Activated CD4-positive, alpha-beta T cell treated with anti-CD3 and anti-CD28 coated beads, Interleukin-2, Interleukin-6, amounts not matched to agents 100 ng/mL and 50 ng/mL, durations not matched to agents 16 hours and 8 hours (primary cell): Measurements from ENCODE around the gene JSRP1.

Source experiments
- DNase-seq: peaks from one replicate; pipeline ENCODE4 v3.0.0-alpha.2; 2020

JSRP1 gene, protein sequence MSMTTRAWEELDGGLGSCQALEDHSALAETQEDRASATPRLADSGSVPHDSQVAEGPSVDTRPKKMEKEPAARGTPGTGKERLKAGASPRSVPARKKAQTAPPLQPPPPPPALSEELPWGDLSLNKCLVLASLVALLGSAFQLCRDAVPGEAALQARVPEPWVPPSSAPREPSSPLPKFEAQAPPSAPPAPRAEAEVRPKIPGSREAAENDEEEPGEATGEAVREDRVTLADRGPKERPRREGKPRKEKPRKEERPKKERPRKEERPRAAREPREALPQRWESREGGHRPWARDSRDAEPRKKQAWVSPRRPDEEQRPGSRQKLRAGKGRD

DNA sequence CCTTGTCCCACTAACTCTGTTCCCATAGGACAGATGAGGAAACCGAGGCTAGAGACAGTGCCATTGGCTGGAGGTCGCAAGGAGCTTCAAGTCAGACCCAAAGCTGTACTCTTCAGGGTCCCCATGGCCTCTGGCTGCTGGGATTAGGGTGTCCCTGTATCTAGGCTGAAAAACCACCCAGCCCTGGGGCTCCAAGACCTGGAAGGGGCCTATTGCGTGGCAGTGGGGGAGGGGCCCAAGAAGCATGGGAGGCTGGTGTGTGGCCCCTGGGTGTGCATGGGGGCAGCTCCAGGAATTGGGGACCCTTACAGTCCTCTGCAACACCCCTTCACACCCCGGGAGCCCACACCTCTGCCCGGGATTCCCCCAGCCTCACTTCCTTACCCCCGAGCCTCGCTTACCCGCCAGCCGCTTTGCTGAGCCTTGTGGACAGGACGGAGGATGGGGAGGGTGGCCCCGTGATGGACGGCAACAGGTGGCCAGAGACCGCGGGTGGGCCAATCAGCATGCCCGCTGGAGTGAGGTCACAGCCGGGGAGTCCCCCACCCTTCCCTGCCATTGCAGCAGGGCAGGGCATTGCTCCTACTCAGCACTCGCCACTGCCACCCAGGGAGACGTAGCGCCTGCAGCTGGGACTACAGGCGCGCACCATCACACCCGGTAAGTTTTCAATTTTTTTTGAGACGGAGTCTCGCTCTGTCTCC lies at the start of gene JSRP1:
Gene JSRP1, minus strand, starts transcription at position 436 of the 704 bp plus-strand sequence. CDS start 1,103 bp downstream, outside the sequence.
- DNase-seq, result no peak

DNA sequence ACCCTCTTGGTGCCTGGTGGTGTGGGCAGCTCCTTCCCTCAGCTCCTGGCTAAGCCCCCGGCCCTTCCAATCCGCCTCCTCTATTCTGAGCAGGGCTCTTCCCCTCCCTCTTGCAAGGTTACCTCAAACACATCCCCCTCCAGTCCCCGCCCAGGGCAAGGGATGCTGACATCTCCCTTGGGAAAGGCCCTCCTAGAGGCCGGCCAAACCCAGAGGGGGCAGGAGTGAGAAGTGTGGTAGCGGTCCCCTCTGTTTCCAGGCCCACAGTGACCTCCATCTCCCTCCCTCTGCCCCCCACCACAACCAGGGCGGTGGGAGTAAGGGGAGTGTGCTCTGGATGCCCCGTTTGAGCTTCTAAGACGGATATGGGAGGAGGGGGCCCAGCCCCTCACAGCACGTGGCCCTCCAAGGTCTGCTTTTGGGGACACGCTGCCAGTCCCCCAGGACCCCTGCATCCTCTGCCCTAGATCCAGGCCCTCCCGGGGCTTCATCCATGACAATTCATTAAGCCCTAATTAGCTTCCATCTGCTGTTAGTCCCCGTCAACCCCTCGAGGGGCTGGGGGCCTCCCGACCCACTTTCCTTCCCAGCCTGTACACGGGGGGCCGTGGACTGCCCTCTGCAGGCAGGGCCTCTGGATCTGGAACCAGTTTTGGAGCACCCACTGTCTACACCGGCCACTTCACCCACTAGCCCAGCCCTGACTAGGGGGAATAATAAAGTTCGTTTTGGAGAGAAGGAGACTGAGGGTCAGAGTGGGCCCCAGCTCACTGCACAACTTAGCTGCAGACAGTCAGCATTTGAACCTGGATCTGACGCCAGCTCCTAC lies 49.4 kb upstream of the JSRP1 start:
- DNase-seq, result no peak

DNA sequence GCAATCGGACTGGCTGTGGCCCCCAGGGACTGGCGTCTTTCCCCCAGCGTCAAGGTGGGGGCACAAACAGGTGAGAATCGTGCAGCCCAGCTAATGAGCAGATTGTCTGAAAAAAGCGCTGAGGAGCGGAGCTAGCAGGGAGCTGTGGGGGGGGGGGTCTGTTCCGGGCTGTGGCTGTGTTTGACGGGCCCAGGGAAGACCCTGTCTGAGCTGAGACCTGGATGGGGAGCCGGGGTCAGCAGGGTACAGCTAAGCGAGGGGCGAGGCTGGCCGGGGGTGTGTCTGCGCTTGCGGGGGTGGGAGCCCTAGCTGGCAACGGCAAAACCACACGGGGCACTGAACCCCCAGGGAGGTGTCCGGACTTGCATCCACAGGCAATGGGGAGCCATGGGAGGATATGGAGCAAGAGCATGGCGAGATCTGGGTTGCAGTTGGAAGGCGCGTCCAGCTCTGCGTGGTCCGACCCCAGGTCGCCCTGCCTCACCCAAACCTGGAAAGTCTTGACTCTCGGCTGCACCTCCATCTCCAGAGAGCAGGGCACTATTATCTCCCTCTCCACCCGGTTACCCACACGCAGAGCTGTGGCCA lies 47.1 kb upstream of the JSRP1 start:
- no peak for DNase-seq

DNA sequence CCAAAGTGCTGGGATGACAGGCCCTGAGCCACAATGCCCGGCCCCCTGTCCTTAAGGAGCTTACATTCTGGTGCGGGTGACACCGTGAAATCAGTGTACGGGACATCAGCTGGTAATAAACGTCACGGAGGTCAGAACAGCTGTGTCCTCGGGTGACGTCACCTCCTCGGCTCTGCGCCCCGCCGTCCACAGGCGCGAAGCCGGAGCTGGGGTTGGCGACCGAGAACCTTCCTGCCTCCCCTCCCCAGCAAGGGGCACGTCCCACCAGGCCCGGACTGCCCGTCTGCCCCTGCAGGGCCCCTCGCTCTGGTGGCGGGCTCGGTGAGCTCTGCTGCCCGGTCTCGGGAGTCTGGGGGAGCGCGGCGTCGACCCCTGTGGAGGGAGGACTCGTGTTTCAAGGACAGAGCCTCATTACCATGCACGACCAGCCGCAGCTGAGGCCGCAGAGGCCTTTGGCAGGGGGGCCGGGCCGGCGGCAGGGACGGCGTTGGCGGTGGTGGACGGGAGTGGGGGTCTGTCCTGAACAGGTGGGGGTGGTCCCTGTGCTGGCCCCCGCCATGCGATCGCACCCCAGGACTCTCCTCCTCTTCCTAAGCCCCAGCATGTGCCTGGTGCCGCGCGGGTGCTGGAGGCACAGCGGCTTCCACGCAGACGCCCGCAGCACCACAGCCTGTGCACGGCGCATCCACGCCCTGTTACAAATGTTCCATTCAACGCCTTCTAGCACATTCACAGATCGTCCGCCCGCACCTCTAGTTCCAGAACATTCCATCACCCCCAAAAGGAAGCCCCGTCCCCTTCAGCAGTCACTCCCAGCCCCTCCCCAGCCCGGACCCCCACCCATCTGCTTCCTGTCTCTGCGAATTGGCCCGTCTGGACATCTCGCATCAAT lies 46.3 kb upstream of the JSRP1 start:
- DNase-seq, result no peak

DNA sequence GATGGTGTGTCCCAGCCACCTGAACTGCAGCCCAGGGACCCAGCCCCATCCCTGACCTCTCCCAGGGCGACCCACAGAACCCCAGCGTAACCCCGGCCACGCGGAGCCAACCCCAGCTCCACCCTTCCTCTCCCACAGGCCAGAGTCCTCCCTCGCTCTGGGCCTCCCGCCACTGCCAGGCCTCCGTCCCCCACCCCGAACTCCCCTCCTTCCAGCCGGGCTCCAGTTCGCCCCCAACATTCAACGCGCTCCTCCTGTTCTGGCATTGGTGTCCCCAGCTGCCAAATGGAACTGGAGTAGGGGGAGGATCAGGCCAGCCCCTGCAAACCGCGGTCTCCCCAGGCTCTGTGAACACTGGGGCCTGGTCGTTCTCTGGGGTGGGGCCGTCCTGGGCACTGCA lies 44.3 kb upstream of the JSRP1 start:
- DNase-seq, result no peak

DNA sequence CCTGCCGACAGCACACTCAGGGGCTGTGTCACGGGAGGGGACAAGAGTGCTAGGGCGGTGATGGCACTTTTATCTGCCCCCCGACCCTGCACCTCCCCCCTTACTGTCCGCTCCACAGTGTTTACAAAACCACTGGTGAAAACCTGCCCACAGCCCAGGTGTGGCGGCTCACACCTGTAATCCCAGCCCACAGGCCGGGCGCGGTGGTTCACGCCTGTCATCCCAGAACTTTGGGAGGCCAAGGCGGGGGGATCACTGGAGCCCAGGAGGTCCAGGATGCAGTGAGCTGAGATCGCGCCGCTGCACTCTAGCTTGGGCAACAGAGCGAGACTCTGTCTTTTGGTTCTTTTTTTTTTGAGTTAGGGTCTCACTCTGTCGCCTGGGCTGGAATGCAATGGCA lies 39.9 kb upstream of the JSRP1 start:
- no peak for DNase-seq

DNA sequence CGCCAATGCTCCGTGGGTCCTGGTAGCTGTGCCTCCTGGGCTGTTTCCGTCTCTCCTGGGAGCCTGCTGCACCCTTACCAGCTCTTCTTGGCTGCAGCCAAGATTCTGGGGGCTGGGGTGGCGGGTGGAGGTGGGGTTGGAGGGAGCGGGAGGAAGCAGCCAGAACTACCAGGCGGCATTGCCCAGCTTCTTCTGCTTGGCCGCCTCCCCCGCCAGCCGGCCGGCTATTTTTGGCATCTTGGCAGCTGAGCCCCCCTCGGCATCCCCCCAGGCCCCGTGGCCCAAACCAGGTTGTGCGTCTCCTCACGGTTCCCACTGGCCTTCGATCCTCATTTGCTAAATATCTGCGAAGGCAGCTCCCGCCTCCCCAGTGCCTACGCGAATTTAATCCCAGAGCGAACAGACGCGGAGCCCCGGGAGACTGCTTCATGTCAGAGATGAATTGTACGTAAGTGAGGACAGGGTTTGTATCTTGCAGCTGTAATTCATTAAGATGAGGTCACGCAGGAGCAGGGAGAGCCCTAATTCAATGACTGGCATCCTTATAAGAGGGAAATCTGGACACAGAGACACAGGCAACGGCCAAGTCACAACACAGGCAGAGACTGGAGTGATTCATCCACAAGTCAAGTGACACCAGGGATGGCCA lies 38.6 kb upstream of the JSRP1 start:
- no peak for DNase-seq

DNA sequence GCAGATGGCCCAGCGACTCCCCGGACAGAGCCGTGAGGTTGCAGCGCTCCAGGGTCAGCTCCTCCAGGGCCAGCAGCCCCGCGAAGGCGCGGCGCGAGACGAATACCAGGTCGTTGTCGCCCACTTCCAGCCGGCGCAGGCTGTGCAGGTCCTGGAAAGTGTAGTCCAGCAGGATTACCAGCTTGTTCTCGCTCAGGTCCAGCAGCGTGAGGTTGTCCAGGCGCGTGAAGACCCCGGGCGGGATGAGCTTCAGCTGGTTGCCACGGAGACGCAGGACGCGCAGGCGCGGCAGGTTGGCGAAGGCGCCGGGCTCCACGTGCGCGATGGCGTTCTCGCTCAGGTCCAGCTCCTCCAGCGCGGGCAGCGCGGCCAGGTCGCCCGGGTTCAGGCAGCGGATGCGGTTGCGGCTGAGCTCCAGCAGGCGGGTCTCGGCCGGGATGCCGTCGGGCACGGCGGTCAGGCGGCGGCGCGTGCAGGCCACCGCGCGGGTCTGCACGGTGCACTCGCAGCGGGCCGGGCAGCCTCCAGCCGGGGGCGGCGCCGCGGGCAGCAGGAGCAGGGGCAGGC lies 35.1 kb upstream of the JSRP1 start:
- no peak for DNase-seq

DNA sequence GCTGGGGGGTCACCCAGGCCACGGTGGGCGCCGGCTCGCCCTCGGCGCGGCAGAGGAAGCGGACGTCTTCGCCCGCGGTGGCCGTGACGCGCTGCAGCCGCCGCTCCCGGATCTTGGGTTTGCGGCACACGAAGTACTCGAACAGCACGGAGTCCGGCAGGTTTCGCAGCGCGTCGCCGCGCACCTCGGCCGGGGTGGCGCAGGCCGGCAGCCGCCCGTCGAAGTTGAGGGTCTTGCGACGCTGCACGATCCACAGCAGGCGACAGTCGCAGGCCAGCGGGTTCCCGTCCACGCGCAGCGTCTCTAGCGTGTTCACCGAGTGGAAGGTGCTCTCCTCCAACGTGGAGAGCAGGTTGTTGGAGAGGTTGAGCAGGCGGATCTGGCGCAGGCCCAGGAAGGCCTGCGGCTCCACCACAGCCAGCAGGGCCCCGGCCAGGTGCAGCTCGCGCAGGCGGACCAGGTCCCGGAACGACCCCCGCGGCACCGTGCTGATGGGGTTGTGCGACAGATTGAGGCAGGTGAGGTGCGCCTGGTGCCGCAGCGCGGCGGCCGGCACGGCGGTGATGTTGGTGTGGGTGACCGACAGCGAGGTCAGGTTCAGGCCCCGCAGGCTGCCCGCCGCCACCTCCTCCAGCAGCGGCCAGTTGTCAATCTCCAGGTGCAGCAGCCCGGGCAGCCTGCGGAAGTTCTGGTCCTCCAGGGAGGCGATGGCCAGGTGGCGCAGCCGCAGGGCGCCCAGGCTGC lies 34.4 kb upstream of the JSRP1 start:
- DNase-seq, result no peak

DNA sequence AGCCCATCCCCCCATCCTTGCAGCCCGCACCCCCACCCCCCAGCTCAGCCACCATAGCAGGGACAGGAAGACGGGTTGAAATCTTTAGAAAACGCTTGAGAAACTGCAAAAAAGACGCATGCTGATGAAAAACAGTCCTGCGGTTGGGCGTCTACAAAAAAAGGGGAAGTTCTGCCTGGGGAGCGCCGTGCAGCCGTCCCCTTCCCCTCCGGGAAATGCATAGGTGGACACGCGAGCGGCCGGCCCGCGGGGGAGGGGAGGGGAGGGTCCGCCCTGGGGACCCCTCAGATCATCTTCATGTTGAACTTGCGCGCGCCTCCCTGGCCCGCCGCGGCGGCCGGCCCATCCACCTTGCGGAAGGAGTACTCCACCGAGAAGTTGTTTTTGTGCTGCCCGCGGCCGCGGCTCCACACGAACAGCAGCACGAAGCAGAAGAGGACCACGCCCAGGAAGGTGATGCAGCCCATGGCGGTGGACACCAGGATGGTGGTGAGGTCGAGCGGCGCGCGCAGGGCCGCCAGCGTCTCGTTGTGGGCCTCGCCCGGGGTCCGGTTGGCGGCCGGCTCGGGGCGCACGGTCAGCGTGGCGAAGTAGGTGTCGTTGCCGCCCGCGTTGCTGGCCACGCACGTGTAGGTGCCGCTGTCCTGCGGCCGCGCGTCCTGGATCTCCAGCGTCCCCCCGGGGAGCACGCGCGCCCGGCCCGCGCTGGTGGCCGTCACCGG lies 33.7 kb upstream of the JSRP1 start:
- peak; percentile 64 for DNase-seq

DNA sequence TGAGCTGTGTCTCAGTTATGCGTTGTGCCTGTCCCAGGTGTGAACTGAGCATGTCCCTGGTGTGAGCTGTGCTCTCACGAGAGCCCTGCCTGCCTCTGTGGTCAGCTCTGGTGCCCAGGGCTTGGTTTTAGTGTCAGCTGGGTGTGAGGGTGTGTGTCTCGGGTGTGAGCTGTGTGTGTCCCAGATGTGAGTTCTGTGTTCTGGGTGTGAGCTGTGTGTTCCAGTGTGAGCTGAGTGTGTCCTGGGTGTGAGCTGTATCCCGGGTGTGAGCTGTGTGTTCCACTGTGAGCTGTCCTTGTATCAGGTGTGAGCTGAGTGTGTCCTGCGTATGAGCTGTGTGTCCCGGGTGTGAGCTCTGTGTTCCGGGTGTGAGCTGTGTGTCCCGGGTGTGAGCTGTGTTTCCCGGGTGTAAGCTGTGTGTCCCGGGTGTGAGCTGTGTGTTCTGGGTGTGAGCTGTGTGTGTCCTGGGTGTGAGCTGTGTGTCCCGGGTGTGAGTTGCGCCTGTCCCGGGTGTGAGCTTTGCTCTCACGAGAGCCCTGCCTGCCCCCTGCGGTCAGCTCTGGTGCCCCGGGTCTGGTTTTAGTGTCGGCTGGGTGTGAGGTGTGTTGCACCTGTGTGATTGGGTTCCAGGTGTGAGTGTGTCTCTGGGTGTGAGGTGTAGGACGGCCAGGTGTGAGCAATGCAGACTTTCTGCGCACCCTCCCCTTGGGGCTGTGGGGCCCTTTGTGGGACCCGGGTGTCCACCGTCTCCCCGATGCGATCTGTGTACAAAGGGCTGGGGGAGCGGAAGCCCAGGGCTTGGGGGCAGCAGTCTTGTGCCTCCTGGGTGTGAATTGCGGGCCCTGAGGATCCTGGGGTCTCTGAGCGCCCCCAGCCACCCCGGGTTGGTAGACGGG lies 32.8 kb upstream of the JSRP1 start:
- DNase-seq, result no peak

DNA sequence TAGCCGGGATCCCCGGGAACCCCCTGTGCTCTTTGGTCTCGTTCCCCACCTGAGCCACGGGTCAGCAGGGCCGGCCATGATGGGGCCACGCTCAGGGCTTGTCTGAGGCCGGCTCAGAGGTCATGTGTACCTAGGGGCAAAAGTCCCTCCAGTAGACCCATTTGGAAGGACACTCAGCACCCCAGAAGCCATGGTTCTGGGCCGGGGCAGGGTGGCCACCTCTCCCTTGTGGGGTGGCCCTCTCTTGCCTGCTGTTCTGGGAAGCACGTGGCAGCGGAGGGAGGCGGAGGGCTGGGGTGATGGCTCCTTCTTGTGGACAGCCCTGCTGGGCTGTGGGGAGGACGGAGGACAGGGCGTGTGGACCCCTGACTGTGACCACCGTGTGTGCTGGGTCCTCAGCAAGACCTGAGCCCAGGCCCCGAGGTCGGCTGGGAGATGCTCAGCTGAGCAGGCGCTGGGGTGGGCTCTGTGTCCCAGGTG lies 32.2 kb upstream of the JSRP1 start:
- no peak for DNase-seq

DNA sequence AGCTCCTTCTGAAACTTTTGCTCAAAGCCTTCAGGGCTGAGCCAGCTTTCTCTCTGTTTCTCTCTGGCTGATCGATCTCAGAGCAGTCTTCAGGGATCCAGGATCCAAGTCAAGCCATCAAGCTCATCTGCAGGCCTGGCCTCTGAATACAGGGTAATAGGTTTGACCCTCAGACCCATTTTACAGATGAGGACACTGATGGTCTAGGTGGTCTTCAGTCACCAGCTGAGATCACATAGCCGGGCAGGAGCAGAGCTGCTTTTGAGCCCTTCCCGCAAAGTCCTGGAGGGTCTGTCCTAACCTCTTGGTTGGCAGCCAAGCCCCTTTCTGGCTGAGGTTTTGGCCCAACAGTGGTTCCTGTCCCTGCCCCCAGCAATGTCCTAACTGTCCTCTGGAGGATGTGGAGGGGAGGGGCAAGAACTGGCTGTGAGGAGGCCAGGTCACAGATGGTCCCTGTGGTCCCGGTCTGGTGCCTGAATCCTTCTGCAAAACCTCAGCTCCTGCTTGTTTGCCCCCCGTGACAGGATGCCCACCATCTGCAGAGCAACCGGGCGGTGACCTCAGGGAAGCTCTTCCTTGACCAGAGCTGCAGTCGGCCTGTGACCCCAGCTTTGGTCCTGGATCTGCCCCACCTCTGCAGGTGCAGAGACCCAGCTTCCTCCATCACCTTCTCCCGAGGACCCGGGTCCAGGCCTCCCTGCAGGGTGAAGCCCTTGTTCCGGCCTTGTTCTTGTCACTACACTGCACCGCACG lies 31.5 kb upstream of the JSRP1 start:
- no peak for DNase-seq

DNA sequence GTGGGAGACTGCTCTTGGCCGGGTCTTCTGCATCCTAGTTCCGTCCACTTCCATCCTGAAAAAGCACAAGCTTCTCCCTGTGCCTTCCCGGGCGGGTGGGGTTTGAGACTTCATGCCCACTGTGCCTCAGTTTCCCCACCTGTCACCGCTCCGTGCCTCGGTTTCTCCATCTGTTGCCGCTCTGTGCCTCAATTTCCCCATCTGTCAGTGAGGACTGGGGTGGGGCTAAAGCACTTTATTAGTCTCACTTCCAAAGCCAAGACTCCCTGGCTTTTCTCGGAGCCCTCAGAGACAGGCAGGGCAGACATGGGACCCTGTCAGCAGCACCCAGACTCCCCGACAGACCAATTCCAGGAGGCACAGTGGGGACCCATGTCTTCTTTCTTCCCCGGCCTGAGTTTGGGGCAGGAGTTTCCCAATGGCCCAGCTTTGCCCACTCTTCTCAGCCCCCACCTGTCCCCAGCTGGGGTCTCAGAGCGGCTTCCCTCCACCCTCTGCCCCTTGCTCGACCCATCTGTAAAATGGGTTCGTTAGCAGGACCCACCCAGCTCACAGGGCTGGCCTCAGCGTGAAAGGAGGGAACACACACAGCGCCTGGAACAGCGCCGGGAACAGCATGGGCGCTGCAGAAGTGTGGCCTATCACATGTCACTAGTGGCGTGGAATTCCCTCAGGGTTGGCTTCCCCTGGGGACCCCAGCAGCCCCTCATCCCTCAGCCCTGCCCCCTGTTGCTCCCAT lies 30.4 kb upstream of the JSRP1 start:
- DNase-seq, result no peak

DNA sequence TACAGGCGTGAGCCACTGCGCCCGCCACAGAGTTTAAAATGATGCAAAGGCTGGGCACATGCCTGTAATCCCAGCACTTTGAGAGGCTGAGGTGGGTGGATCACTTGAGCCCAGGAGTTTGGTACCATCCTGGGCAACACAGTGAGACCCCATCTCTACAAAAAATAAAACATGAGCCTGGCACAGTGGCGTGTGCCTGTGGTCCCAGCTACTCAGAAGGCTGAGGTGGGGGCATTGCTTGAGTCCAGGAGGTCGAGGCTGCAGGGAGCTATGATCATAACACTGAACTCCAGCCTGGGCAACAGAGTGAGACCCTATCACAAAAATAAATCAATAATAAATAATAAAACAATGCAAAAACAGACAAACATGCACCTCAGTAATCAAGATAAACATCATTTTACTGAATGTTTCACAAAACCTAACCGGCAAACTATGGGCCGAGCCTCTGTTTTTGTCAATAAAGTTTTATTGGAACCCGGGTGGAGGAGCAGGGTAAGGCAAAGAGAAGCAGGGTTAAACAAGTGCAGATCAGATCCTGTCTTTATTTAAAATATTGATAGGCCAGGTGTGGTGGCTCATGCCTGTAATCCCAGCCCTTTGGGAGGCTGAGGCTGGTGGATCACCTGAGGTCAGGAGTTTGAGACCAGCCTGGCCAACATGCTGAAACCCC lies 27.8 kb upstream of the JSRP1 start:
- DNase-seq, result no peak

DNA sequence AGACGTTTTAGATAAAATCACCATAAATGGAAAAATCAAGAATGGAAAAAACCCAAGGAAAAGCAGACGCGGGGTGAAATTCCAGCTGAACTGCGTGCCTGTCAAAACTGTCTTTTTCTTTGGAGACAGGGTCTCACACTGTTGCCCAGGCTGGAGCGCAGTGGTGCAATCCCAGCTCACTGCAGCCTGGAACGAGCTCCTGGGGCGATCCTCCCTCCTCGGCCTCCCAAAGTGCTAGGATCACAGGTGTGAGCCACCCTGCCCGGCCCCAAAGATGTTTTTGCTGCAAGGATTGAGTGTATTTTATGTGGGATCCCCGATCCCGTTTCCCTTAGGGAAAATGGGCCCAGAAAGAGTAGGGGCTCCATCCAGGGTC lies 26.6 kb upstream of the JSRP1 start:
- no peak for DNase-seq
